Jurkat, Clone E6-1 (cell line): ENCODE results near the gene KLF13.
"Not testable (repeated sequence)": the region's sequence is repeated elsewhere in the genome, so short reads cannot be mapped to it uniquely, and the experiment has no call there.

Source experiments
- DNase-seq: peaks from one replicate; pipeline ENCODE4 v3.0.0-alpha.2; 2011; ENCODE audit warnings: low read depth, low spot score
- H3K4me3 ChIP-seq: 2 replicates; pipeline ENCODE4 v1.5.1; 2011; ENCODE audit warnings: mild to moderate bottlenecking, low read length, control low read depth, moderate library complexity

Gene KLF13

DNA sequence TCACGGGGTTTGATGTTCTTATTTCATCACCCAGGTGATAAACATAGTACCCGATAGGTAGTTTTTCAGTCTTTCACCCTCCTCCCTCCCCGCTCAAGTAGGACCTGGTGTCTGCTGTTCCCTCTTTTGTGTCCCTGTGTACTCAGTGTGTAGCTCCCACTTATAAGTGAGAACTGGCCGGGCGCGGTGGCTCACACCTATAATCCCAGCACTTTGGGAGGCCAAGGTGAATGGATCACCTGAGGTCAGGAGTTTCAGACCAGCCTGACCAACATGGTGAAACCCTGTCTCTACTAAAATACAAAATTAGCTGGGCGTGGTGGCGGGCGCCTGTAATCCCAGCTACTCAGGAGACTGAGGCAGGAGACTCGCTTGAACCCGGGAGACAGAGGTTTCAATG is 29.5 kb downstream of the KLF13 start:
- H3K4me3 ChIP-seq, DNase-seq: not testable (repeated sequence)

DNA sequence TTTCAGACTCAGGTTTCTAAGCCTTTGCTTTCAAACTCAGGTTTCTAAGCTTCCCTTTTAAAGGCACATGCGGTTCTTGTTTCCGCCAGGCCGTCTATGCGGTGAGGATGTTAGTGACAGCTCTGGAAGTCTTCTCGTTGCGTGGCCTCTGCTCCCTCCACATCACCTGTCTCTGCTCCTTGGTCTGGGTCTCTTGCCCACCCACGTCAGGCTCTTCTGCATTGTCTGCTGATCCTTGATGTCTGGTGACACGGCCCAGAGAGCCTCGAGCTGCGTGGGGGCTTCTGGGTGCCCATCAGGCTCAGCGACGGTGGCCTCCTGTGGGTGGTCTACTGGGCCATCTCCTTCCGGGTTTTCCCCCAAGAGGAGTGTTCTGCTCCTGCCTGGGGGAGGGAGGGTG is 30.5 kb downstream of the KLF13 start:
- H3K4me3 ChIP-seq, result peak overlapping the region; percentile 50
- peak; percentile 70 for DNase-seq

DNA sequence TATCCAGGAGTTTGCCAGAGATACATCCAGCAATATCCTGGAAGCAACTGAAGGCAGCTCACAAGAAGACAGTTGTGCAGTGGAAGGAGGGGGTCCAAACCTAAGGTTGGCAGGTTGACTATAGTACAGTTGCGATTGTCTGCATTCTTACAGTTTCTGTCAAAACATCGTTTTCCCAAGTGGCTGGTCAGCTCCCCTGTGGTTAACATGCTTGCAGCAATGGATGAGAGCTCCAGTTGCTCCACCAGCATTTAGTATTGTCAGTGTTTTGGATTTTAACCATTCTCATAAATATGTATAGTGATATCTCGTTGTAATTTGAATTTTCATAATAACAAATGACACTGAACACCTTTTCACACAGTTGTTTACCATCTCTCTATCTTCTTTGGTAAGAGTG is 31.5 kb downstream of the KLF13 start:
- DNase-seq, result no peak

DNA sequence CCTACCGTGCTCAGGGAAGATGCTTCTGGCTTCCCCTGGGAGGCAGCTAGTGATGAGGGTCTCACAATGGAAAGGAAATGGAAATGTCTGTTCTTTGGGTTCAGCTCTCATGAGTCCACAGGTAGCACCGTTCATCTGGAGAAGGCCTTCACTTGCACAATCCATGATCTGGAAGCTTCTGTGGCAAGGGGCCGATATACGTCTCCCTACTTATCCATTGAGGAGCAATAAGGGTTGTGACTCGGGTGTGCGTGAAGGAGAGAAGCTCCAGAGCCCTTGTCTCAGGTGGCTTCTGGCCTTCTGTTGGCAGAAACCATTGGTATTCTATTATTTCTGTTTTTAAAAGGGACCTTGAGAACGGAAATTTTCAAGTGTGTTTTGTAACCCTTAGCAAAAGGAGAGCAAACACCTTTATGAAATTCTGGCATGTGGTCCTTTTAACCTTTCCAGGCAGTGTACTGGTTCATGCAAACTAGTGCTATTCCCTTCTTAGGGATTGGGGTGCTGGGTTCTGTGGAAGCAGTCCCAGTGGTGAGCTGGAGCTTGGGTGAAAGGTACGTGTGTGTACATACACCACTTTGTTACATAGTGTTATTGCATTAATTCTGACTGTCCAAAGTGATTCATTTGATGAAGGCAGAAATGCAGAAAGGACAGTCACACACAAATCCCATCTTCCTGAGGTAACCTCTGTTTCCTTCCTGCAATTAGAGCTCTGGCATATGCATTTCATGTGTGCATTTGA is 32.5 kb downstream of the KLF13 start:
- no peak overlapping the region for H3K4me3 ChIP-seq
- DNase-seq, result no peak

More for the DNA sequence above, 31.5 kb downstream of the KLF13 start:
- H3K4me3 ChIP-seq, result no peak overlapping the region

DNA sequence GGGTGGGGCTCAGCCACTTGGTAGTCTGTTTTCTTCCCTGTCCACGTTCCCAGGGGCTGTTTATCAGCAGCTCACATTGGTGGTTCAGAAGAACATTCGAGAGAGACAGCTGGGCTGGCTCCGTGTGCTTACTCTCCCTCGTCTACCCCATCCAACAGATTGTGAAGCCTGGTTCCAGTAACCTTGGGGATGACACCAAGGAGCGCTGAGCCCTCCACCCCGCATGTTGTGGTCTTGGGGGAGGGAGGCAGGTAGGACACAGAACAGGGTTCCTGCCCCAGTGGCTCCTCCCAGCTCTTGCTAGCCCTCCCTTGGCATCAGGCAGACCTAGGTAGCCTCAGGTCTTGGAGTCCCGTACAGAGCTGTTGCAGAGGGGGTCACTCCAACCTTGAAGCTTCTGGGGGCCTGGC is 33.1 kb downstream of the KLF13 start:
- no peak overlapping the region; the same call in 1 of the 2 replicates for H3K4me3 ChIP-seq
- no peak for DNase-seq

DNA sequence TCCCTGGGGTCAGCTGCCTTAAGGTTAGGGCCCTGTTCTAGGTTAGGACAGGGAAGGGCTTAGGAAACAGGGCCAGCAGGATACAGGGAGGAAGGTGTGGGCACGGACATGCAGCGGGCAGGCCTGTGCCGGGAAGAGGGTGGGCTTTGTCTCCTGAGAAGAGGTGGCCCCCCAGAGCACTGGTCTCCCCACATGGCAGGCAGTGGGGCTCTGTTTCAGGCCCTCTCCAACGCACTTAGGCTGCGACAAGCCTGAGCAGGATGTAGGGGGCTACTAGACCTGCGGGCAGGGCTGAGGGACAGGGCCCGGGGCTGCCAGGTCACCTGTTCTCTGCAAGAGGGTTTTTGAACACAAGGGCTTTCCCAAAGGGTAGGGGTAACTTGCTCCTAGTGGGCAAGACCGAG is 33.5 kb downstream of the KLF13 start:
- H3K4me3 ChIP-seq, result no peak overlapping the region; the same call in 1 of the 2 replicates
- DNase-seq, result no peak

DNA sequence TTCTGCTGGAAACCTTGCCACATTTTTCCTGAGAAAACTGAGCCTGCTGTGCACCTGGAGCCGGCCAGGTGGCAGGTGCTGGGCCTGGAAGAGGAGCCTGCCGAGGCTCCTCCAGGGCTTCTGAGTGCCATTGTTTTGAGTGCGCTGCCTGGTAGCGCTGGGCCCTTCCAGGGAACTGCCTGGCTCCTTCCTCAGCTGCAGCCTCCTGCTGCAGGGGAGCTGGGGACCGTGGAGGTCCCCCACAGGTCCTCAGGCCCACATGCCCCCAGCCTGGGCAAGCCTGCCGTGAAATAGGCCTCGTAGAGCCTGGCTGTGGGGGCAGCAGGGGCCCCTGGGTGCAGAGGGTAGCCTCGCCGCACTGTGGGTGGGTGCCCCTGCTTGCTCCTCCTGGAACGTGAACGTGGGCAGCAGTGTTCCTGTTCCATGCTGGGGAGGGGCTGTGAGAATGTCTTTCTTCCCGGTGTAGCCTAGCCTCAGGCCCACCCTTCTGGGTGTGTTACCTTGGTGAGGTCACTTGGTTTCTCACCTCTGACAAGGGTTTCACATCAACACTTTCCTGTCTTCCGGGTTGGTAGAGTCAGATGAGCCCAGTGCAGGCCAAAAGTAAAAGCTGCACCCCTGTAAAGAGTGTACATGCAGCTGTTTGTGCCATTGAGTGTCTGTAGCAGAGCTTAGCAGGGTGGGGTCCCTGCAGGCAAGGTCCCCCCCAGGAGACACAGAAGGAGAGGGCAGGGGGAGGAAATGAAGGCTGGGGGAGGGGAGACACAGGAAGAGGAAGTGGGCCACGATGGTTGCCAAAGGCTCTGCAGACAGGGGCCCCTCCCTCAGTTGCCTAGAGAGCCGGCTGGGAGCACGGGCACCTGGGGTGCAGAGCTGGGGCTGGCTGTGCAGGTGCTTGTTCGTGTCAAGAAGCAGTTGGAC is 34.5 kb downstream of the KLF13 start:
- peak; percentile 95 for DNase-seq
- peak overlapping the region; percentile 50 for H3K4me3 ChIP-seq

DNA sequence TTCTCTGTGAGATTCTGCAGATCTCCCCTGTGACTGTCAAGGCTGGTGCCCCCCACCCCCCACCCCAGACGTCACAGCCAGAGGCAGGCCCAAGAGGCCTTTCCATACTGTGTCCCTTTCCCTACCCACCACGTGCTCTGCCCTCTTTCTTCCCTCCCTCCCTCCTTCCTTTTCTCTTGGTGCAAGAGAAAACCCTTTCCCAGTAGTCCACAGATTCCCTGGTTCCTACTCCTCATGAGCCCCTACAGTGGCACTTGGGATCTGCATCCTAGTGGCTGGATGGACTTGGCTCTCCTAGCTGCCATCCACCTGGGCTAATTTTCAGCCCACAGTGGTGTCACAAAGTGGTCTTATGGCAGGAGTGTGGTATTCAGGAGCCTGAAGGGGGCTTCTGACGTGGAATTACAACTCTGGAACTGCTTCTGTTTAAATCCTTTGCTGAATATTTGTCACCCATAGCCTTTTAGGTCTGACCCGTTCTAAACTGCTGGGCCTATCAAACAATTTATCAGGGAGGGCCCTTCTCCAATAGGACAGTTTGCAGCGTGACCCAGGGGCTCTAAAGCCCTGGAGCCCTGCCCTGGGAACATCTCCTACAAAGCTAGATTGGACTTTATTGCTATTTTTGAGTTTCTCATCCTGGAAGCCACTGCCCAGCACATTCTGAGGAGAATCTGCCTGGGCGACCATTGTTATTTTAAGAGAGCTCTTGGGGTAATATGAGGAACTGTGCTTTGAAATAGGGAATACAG is 35.3 kb downstream of the KLF13 start:
- DNase-seq, result no peak
- H3K4me3 ChIP-seq, result peak overlapping the region; percentile 50

DNA sequence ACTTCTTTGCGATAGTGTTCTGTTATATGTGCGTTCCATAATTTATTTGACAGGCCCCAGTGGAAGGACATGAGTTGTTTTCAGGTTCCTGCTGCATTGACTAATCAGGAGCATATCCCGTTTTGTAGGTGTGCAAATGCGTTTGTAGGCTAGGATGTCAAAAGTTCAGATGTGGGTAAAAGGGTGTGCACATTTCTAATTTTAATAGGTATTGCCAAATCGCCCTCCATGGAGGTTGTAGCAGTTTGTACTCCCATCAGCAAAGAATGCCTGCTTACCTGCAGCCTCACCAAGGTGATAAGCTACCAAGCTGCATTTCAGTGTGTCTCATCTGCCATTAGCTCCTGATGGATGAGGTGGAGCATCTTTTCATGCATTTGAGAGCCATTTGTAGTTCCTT is 36.3 kb downstream of the KLF13 start:
- DNase-seq, result no peak
- no peak overlapping the region for H3K4me3 ChIP-seq

DNA sequence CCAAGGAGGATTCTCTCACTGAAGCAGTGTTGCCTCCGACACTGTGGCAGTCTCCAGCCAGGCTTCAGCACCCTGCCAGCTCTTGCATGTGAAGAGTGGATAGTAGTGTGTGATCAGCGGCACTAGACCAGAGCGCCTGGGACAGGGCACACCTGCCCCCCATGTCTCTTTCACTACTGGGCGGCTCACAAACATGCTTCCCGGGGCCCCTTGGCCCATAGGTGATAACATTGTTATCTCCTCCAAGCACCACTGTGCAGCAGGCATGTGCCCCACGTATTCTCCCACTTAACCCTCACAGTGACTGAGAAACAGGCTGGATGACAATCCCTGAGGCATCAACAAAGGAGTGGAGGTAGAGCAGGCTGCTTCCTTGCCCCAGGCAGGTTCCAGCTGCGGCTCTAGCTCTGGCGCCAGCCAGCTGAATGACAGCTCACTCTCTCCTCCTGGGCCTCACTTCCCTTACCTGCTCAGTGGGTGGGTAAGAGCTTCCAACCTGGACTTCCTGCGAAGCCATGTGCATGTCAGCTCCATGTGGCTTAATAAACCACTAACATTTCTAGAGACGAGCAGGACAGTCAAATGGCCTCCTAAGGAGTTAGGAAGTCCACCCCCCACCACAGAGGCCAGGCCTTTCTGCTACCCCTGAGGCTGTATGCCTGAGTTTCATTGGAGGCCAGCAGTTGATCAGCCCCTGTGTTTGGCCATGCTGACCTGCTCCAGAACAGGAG is 37.8 kb downstream of the KLF13 start:
- H3K4me3 ChIP-seq, result no peak overlapping the region; the same call in 1 of the 2 replicates
- peak; percentile 51 for DNase-seq

DNA sequence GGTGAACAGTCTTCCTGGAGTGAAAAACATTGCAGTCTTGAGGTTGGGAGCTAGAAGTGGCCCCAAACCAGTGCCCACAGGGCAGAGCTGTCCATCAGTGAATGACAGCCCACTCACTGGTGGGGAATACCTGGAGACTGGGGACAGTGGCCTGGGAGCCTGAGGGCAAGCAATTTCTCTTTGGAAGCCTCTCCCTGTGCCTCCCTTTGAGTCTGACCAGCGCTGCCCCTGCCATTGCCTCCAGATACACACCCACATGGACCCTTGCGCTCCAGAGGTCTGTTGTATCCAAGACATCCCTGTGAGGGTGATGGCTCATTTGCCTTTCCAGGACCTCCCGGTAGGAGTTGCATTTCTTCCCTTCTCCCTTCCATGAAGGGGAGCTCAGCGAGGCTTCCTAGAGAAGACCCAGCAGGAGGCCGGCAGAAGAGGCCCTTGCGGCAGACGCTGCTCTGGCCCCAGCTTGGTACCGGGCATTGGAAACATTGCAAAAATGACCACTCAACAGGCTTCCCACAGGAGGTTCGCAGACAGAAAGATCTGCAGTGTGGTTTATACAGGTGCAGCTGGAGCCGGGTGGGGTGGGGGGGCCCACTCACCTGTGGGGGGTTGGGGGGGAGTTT is 38.5 kb downstream of the KLF13 start:
- DNase-seq, result no peak
- H3K4me3 ChIP-seq, result peak overlapping the region; percentile 33

DNA sequence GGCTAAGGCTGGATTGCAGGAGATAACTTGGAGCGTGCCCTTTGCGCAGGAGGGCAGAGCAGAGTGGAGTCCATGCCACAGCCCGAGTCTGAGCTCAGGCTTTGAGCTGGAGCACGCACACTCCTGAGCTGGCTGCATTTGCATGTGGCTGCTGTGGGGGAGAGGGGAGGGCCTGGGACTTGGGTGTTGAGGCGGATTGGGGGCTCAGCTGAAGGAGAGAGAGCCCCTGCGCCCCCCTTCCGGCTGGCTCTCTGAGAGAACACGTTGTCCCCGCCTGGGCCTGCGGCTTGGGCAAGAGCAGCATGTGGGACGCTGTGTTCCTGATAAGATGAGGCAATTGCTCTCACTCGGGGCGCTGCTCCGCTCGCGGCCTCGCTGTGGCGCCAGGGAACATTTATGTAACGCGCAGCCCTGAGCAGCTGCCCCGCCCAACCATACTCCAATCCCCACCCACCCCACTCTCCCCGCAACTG is 39.1 kb downstream of the KLF13 start:
- peak; percentile 92 for DNase-seq
- peak overlapping the region; percentile 33 for H3K4me3 ChIP-seq

DNA sequence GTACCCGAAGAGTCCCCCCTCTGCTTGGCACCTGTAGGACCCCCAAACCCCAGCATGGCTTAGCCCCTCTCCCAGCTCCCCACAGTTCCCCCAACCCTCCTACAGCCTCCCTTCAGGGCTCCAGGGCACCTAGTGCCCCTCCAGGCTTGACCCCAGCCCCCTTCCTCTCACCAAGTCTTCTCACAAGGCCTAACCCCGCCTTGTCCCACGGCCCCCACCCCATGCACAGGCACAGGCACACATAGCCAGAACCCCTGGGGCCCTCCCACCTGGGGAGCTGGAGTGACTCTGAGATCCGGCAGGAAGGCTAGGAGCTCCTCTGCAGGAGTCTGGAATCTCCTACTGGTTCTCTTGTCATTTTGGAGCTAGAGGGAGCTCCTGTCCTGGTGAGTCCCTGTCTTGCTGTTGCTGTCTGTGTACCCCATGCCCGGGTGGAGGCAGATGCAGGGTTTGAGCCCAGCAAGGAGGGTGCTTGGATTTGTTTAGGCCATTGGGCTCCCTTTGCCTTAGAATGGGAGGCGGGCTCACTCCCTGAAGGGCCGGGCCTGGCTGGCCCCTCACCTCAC is 39.6 kb downstream of the KLF13 start:
- H3K4me3 ChIP-seq, result peak overlapping the region; percentile 14
- no peak for DNase-seq

DNA sequence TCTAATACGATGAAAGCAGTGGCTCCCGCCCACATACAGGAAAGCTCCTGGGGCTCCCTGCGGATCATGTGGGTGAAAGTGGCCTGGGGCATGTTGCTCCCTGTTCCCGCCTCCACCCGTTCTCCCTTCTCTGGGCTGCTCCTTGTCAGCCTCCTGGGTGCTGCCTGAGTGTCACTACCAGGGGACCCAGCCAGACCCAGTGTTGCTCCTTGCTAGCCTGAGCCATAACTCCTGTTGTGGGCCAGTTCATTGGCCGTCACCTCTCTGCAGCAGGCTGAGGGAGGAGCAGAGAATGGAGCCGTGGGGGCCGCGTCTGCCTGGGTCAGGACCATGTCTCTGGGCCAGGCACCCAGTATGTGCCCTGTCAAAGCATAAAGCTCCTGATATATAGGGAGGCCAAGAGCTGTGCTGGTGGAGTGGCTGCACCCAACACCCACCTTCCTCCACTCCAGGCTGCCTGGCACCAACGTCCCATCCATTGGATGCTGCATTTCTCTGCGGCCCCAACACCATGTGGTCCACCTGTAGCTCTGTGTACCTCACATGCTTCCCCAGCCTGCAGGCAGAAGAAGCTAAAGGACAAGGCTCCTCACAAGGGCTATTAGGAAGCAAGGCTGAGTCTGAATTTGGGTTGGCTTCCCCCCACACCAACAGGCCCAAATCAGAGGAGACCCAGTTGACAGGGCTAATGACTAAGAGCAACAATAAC is 40.5 kb downstream of the KLF13 start:
- no peak for DNase-seq
- no peak overlapping the region for H3K4me3 ChIP-seq

DNA sequence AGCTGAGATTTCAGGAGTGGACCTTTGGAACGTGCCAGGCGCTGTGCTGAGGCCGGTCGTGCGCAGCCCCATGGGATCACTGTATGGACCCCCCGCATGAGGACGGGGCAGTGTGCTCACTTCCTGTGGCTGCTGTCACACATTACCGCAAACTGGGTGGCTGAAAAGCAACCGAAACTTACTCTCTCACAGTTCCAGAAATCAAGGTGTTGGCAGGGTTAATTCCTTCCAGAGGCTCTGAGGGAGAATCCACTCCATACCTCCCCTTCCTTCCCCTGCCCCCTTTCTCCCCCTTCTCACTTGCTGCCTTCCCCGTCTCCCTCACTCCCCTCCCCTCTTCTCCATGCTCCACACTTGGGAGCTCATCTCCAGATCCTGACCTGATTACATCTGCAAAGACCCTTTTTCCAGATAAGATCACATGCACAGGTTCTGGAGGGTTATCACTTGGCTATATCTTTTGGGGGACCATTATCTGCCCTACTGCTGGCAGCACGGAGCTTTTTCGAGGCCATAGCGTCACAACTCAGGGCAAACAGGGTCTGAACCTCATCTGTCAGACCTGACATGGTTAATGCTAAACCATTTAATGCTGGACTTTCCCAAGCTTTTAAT is 41.2 kb downstream of the KLF13 start:
- H3K4me3 ChIP-seq, result no peak overlapping the region
- no peak for DNase-seq

DNA sequence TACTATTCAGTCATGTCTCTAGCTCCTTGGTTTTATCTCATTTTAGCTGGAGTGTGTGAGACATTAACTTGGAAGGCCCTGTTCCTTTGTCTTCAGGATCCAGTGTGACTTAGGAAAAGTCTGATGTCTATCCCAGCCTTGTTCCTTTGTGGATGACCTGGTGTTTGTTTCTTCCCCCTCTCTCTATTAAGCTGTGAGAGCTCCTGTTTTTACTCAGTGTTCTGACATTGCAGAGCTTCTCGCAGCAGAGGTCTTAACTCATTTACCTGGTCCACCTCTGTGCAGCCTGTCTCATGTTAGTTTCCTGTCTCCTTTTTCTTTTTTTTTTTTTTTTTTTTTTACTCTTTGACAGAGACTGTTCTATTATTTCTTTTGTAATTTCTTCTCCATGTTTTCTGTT is 43.1 kb downstream of the KLF13 start:
- DNase-seq, result no peak
- no peak overlapping the region for H3K4me3 ChIP-seq
